Mesodermal cell (in vitro differentiated cells): ENCODE results near the gene MACROD2.

ENCODE experiments used
- H3K27ac ChIP-seq: 2 replicates; pipeline ENCODE4 v1.7.0; 2013; ENCODE audit warnings: mild to moderate bottlenecking, low read depth, low read length, moderate library complexity; ENCODE audit not compliant: severe bottlenecking
- H3K36me3 ChIP-seq: 2 replicates; pipeline ENCODE4 v1.7.1; 2013; ENCODE audit warnings: mild to moderate bottlenecking, low read length, moderate library complexity; ENCODE audit not compliant: control insufficient read depth, insufficient read depth
- H3K4me1 ChIP-seq: one replicate; pipeline ENCODE4 v1.7.1; 2013; ENCODE audit warnings: mild to moderate bottlenecking, low read length; ENCODE audit not compliant: insufficient read depth, control insufficient read depth, poor library complexity, severe bottlenecking
- H3K4me3 ChIP-seq: 2 replicates; pipeline ENCODE4 v1.7.0; 2013; ENCODE audit warnings: low read length, control low read depth, mild to moderate bottlenecking; ENCODE audit not compliant: insufficient read depth, poor library complexity, severe bottlenecking; ENCODE audit errors: extremely low read depth
- H3K9me3 ChIP-seq: 2 replicates; pipeline ENCODE4 v1.7.1; 2013; ENCODE audit warnings: mild to moderate bottlenecking, low read length, moderate library complexity; ENCODE audit not compliant: control insufficient read depth
- WGBS, 2 experiments: methylation state at CpG; one replicate each; pipeline ENCODE4 v1.1.5; 2013; ENCODE audit warnings: missing lambda C conversion rate in 2 of 2; ENCODE audit not compliant: insufficient coverage in 2 of 2; 5-methylcytosine and 5-hydroxymethylcytosine counted together

MACROD2 gene

GRCh38 chr20:14889496-14890255, 894.4 kb downstream of the MACROD2 start:
- H3K36me3 ChIP-seq = no peaks in the 10 kb centered on the region
- WGBS, 2 experiments = 90% methylated on average over 5 of the region's 5 CpGs
- no peaks in the 10 kb centered on the region for H3K9me3 ChIP-seq
- H3K4me1 ChIP-seq = no peaks in the 10 kb centered on the region
- no peak overlapping the region for H3K27ac ChIP-seq
- H3K4me3 ChIP-seq = no peak overlapping the region

GRCh38 chr20:14890713-14891112, 895.4 kb downstream of the MACROD2 start:
- Histone ChIP-seq H3K36me3 (no peaks in the 10 kb centered on the region), H3K4me1 (no peaks in the 10 kb centered on the region), H3K27ac (no peak overlapping the region), H3K4me3 (no peak overlapping the region), H3K9me3 (no peaks in the 10 kb centered on the region)

GRCh38 chr20:14892782-14893181, 897.5 kb downstream of the MACROD2 start:
- Histone ChIP-seq H3K4me3 (no peak overlapping the region), H3K36me3 (no peaks in the 10 kb centered on the region), H3K27ac (no peak overlapping the region), H3K9me3 (no peaks in the 10 kb centered on the region), H3K4me1 (no peaks in the 10 kb centered on the region)
- 89 to 95% methylated on average over 3 to 4 of the region's 4 CpGs for WGBS, 2 experiments

GRCh38 chr20:14896569-14896968, 901.3 kb downstream of the MACROD2 start:
- Histone ChIP-seq H3K4me1 (no peaks in the 10 kb centered on the region), H3K27ac (no peak overlapping the region), H3K9me3 (no peaks in the 10 kb centered on the region), H3K4me3 (no peak overlapping the region), H3K36me3 (no peaks in the 10 kb centered on the region)

GRCh38 chr20:14897608-14898007, 902.3 kb downstream of the MACROD2 start:
- H3K27ac ChIP-seq = no peak overlapping the region
- WGBS, 2 experiments = 100% methylated on average over 1 of the region's 1 CpG
- no peaks in the 10 kb centered on the region for H3K4me1 ChIP-seq

GRCh38 chr20:14902432-14903089, 907.2 kb downstream of the MACROD2 start:
- no peaks in the 10 kb centered on the region for H3K4me1 ChIP-seq
- no peaks in the 10 kb centered on the region for H3K36me3 ChIP-seq
- WGBS, 2 experiments = 95 to 100% methylated on average over 2 of the region's 4 CpGs
- no peak overlapping the region for H3K4me3 ChIP-seq
- H3K27ac ChIP-seq = no peak overlapping the region
- no peaks in the 10 kb centered on the region for H3K9me3 ChIP-seq

More at GRCh38 chr20:14897608-14898007, 902.3 kb downstream of the MACROD2 start:
- no peaks in the 10 kb centered on the region for H3K36me3 ChIP-seq
- H3K4me3 ChIP-seq = no peak overlapping the region
- no peaks in the 10 kb centered on the region for H3K9me3 ChIP-seq

GRCh38 chr20:14906908-14907434, 911.7 kb downstream of the MACROD2 start:
- Histone ChIP-seq H3K4me3 (no peak overlapping the region), H3K4me1 (no peaks in the 10 kb centered on the region), H3K36me3 (no peaks in the 10 kb centered on the region), H3K9me3 (no peaks in the 10 kb centered on the region), H3K27ac (no peak overlapping the region)
- 81 to 83% methylated on average over 2 of the region's 2 CpGs for WGBS, 2 experiments

- Histone ChIP-seq H3K27ac (no peak overlapping the region), H3K4me3 (no peak overlapping the region), H3K36me3 (no peaks in the 10 kb centered on the region), H3K9me3 (no peaks in the 10 kb centered on the region), H3K4me1 (no peaks in the 10 kb centered on the region)
- 100% methylated on average over 2 of the region's 2 CpGs; no CpG with 5 or more reads in 1 of the 2 experiments for WGBS, 2 experiments
Observed at GRCh38 chr20:14910126-14910525, 914.8 kb downstream of the MACROD2 start.

GRCh38 chr20:14913896-14914620, 918.7 kb downstream of the MACROD2 start:
- H3K4me1 ChIP-seq = peaks cover 4% of the 10 kb centered on the region
- 100% methylated on average over 2 to 3 of the region's 6 CpGs for WGBS, 2 experiments
- H3K4me3 ChIP-seq = no peak overlapping the region
- H3K27ac ChIP-seq = no peak overlapping the region
- no peaks in the 10 kb centered on the region for H3K36me3 ChIP-seq
- no peaks in the 10 kb centered on the region for H3K9me3 ChIP-seq

GRCh38 chr20:14914633-14915032, 919.3 kb downstream of the MACROD2 start:
- Histone ChIP-seq H3K4me3 (no peak overlapping the region), H3K36me3 (no peaks in the 10 kb centered on the region), H3K4me1 (peaks cover 10% of the 10 kb centered on the region), H3K27ac (no peak overlapping the region), H3K9me3 (no peaks in the 10 kb centered on the region)
- WGBS, 2 experiments = no CpG with 5 or more reads among the region's 2 CpGs
